K562 (cell line): Measurements from ENCODE around the gene SPOCD1. TPM values are rescaled to one million over a fixed set of nuclear protein-coding genes. Genes with fewer than 3 reads are reported as not detected.

Source experiments
- ATAC-seq: fragments of 200-7000 bp; cut with Tn5 transposase; 3 replicates; pipeline ENCODE4 v1.9.1; 2020; ENCODE audit warnings: moderate library complexity
- BruUV-seq: library from RNA; stranded (reverse); fragments of 400-500 nt; replicated peaks from 2 replicates; lab custom pipeline; 2021; lab: Mats Ljungman, UMichigan
- CTCF ChIA-PET: fragments of 300-600 bp; formaldehyde crosslinking; extraction: SDS; loops from one replicate; lab custom pipeline; 2021; ENCODE audit warnings: low intra/inter-chr PET ratio; lab: Yijun Ruan, JAX
- POLR2A ChIA-PET: fragments of 300-600, 350-650 bp; sonication (Branson Sonifier 250); formaldehyde crosslinking; extraction: SDS; loops from one replicate; lab custom pipeline; 2021; ENCODE audit warnings: antibody characterized with exemption, inconsistent platforms; lab: Yijun Ruan, JAX
- DNase-seq, 4 experiments: peaks; one replicate each; pipeline versions ENCODE4 v3.0.0 to v3.0.0-alpha.2; 2011 to 2018; ENCODE audit warnings: low spot score in 3 of 4, mixed read lengths in 3 of 4; ENCODE audit errors: extremely low read depth in 1 of 4
- FAIRE-seq: peaks from 2 replicates; lab custom pipeline; 2011; peaks lifted over from hg19 to GRCh38; lab: Jason Lieb, UNC
- H2AFZ ChIP-seq: 2 replicates; pipeline ENCODE4 v1.6.0; 2011; ENCODE audit warnings: low read depth, low read length, control low read depth, inconsistent platforms
- H3K27ac ChIP-seq: fragments of 200-600 bp; 3 replicates; pipeline ENCODE4 v1.8.0; 2011; ENCODE audit warnings: low read depth, mild to moderate bottlenecking, control low read depth, inconsistent platforms, low read length, moderate library complexity, mixed read lengths; ENCODE audit errors: extremely low read depth
- H3K27me3 ChIP-seq, 2 experiments: fragments of 300-600 bp in 1 of 2; 2 replicates in 1 of 2; 3 replicates in 1 of 2; pipeline versions ENCODE4 v1.6.0 to v1.8.0; 2011; ENCODE audit warnings: inconsistent platforms in 2 of 2, low read length in 2 of 2, mild to moderate bottlenecking in 1 of 2, mixed read lengths in 1 of 2, moderate library complexity in 1 of 2; ENCODE audit not compliant: control insufficient read depth in 2 of 2, insufficient read depth in 2 of 2
- H3K36me3 ChIP-seq: fragments of 300-600 bp; 3 replicates; pipeline ENCODE4 v1.8.0; 2011; ENCODE audit warnings: mild to moderate bottlenecking, low read length, inconsistent platforms; ENCODE audit not compliant: control insufficient read depth, insufficient read depth
- H3K4me1 ChIP-seq, 2 experiments: fragments of 200-600 bp in 1 of 2; replicated peaks in 1 of 2; 2 replicates in 1 of 2; 3 replicates in 1 of 2; pipeline versions ENCODE4 v1.5.1 to v1.8.0; 2011; ENCODE audit warnings: inconsistent platforms in 2 of 2, low read length in 2 of 2, mild to moderate bottlenecking in 1 of 2, mixed read lengths in 1 of 2, moderate library complexity in 1 of 2; ENCODE audit not compliant: control insufficient read depth in 2 of 2, insufficient read depth in 2 of 2
- H3K4me2 ChIP-seq: 2 replicates; pipeline ENCODE4 v1.6.1; 2011; ENCODE audit warnings: low read length, control low read depth, inconsistent platforms, mixed read lengths; ENCODE audit not compliant: insufficient read depth
- H3K4me3 ChIP-seq: fragments of 200-600 bp; sonication (generic), shearing (Covaris generic); 2 replicates; pipeline ENCODE4 v1.5.1; 2016; ENCODE audit warnings: control low read depth, inconsistent platforms
- H3K79me2 ChIP-seq: fragments of 200-600 bp; 3 replicates; pipeline ENCODE4 v1.8.0; 2011; ENCODE audit warnings: low read length, inconsistent platforms; ENCODE audit not compliant: control insufficient read depth, insufficient read depth
- H3K9ac ChIP-seq, 2 experiments: 2 replicates each; pipeline versions ENCODE4 v1.6.0 to v1.6.1; 2011; ENCODE audit warnings: low read depth in 2 of 2, low read length in 2 of 2, control low read depth in 1 of 2, inconsistent platforms in 1 of 2, mild to moderate bottlenecking in 1 of 2, mixed read lengths in 1 of 2; ENCODE audit not compliant: insufficient read depth in 1 of 2
- H3K9me1 ChIP-seq: one replicate; pipeline ENCODE4 v1.6.0; 2011; ENCODE audit warnings: inconsistent platforms, mild to moderate bottlenecking, low read length, moderate library complexity; ENCODE audit not compliant: control insufficient read depth, insufficient read depth
- H3K9me3 ChIP-seq: replicated peaks from 2 replicates; pipeline ENCODE4 v1.5.1; 2011; ENCODE audit warnings: low read depth, low read length, inconsistent platforms; ENCODE audit not compliant: control insufficient read depth, insufficient read depth
- H4K20me1 ChIP-seq: replicated peaks from 2 replicates; pipeline ENCODE4 v1.6.1; 2011; ENCODE audit warnings: low read length, inconsistent platforms, mixed read lengths; ENCODE audit not compliant: control insufficient read depth, insufficient read depth
- ARID3A ChIP-seq: IDR thresholded peaks from 2 replicates; pipeline ENCODE4 v1.6.1; 2012; ENCODE audit warnings: low read depth, low read length, improper control_type of control experiment, borderline replicate concordance
- HMG20A ChIP-seq: fragments of 450-650 bp; formaldehyde crosslinking; conservative IDR thresholded peaks from 2 replicates; pipeline ENCODE4 v1.4.0; 2020; ENCODE audit warnings: mild to moderate bottlenecking, mixed read lengths
- ILF3 ChIP-seq: fragments of 450-650 bp; IDR thresholded peaks from 2 replicates; pipeline ENCODE4 v1.6.1; 2018; ENCODE audit warnings: antibody characterized with exemption, mild to moderate bottlenecking, moderate library complexity, borderline replicate concordance
- MYBL2 ChIP-seq, 2 experiments: fragments of 450-650 bp in 1 of 2; sonication (generic) in 1 of 2; formaldehyde crosslinking in 1 of 2; IDR thresholded peaks; 2 replicates each; pipeline versions ENCODE4 v1.6.1 to v1.8.1; 2017 to 2022; ENCODE audit warnings: borderline replicate concordance in 1 of 2, inconsistent platforms in 1 of 2, low read depth in 1 of 2, mild to moderate bottlenecking in 1 of 2, missing genetic modification reagents in 1 of 2, moderate library complexity in 1 of 2
- PRDM10 ChIP-seq: fragments of 450-650 bp; IDR thresholded peaks from 2 replicates; pipeline ENCODE4 v1.6.1; 2018; ENCODE audit not compliant: partially characterized antibody
- STAT5A ChIP-seq: IDR thresholded peaks from 2 replicates; pipeline ENCODE4 v1.6.1; 2012; ENCODE audit warnings: low read length, inconsistent platforms, borderline replicate concordance
- SUPT5H ChIP-seq: fragments of 450-650 bp; IDR thresholded peaks from 2 replicates; pipeline ENCODE4 v1.6.1; 2016
- TCF7L2 ChIP-seq: fragments of 150-350 bp; IDR thresholded peaks from 2 replicates; pipeline ENCODE4 v1.6.1; 2016; ENCODE audit warnings: low read depth, mild to moderate bottlenecking, low read length, moderate library complexity
- TEAD1 ChIP-seq, 2 experiments: fragments of 450-650 bp in 1 of 2; sonication (generic) in 1 of 2; formaldehyde crosslinking; IDR thresholded peaks; 2 replicates each; pipeline versions ENCODE4 v1.4.0 to v1.8.0; 2020 to 2022; ENCODE audit warnings: mild to moderate bottlenecking in 2 of 2, missing genetic modification reagents in 1 of 2
- XRCC4 ChIP-seq: IDR thresholded peaks from one replicate; pipeline ENCODE4 v1.6.1; 2011; ENCODE audit not compliant: insufficient read depth, insufficient read length; ENCODE audit errors: extremely low read depth
- WGBS: fragments of 100-300 bp; shearing (Covaris generic); methylation state at CpG from one replicate; pipeline ENCODE4 v1.1.6; 2016; ENCODE audit warnings: low coverage, mixed read lengths; ENCODE audit not compliant: insufficient coverage; ENCODE audit errors: missing lambda C conversion rate; 5-methylcytosine and 5-hydroxymethylcytosine counted together
- in situ Hi-C: fragments of 300-500 bp; cut with MboI; formaldehyde crosslinking; loops from 4 replicates; pipeline ENCODE4 v1.15.0; 2018; ENCODE audit warnings: inconsistent platforms, mixed read lengths
- intact Hi-C: fragments of 100-400 bp; cut with micrococcal nuclease; formaldehyde crosslinking; loops from 2 replicates; pipeline ENCODE4 v1.14.2; 2022
- polyA plus RNA-seq, 8 experiments: library from polyadenylated mRNA; depleted of rRNA in 4 of 8; stranded (reverse) in 5 of 8; unstranded in 3 of 8; fragments of >200 nt; fragmentation: Nextera tagmentation in 2 of 8; fragmentation: Illumina TruSeq in 1 of 8; extraction: Ambion mirVana in 2 of 8; extraction: Trizol in 1 of 8; gene quantifications; 2 replicates each; pipeline versions ENCODE4 v1.2.1 to v1.2.3, GENCODE V29; 2011 to 2014; ENCODE audit warnings: inconsistent platforms in 1 of 8, missing spikeins in 1 of 8
- total RNA-seq, 7 experiments: library from RNA; depleted of rRNA in 6 of 7; stranded (reverse); fragments of >200 nt in 6 of 7; fragmentation: Illumina TruSeq in 2 of 7; extraction: Trizol in 2 of 7; gene quantifications; 2 replicates each; pipeline versions ENCODE4 v1.2.1 to v1.2.3, GENCODE V29; 2011 to 2021; ENCODE audit warnings: low replicate concordance in 1 of 7
- TF ChIP-seq, protein P1 (sequence below): fragments of 250-450 bp; sonication (Bioruptor Pico); IDR thresholded peaks from 2 replicates; pipeline ENCODE4 v1.8.0; 2022; ENCODE audit warnings: moderate library complexity, mild to moderate bottlenecking, inconsistent platforms
- TF ChIP-seq, protein P2 (sequence below), 2 experiments: fragments of 450-650 bp in 1 of 2; sonication (generic) in 1 of 2; formaldehyde crosslinking in 1 of 2; IDR thresholded peaks in 1 of 2; conservative IDR thresholded peaks in 1 of 2; 2 replicates each; pipeline versions ENCODE4 v1.6.1 to v1.8.1; 2016 to 2023; ENCODE audit warnings: mild to moderate bottlenecking in 2 of 2, moderate library complexity in 2 of 2, inconsistent platforms in 1 of 2, missing genetic modification reagents in 1 of 2

The SPOCD1 gene
- total and polyA plus RNA-seq, 9 of the 15 experiments (the other 6 are each of a cell fraction or from before 2014, with no cell fraction given): 0.03 to 0.71 (median 0.26) TPM; not detected in 1

- DNase-seq: no peak
- peak overlapping the region; percentile 28 for H2AFZ ChIP-seq
- no peak overlapping the region for H3K27ac ChIP-seq
- no peak overlapping the region for H3K4me3 ChIP-seq
- no peaks in the 10 kb centered on the region for H3K9me3 ChIP-seq
- no peaks in the 10 kb centered on the region for H3K9me1 ChIP-seq
- intact Hi-C loops (no loop called here), in situ Hi-C loops (no loop called here)
- peak; percentile 31; the same call in 2 of the 3 replicates for ATAC-seq
- WGBS: 37% methylated on average over 16 of the region's 16 CpGs
- no peak for FAIRE-seq
- H3K4me1 ChIP-seq: peaks cover 8 to 23% of the 10 kb centered on the region in 2 experiments
- no peaks in the 10 kb centered on the region for H3K79me2 ChIP-seq
- no peaks in the 10 kb centered on the region for H3K36me3 ChIP-seq
- H4K20me1 ChIP-seq: 0 out of 2 replicates have a peak, but pooled peaks cover 7% of the 10 kb centered on the region
- no TSS peak for BruUV-seq
- ChIA-PET POLR2A (interaction anchor here (0.6 to 1.7 kb wide), 9 partner anchors 11 to 626 kb away, joined by 3 to 7 read pairs (median 3); no protein-coding TSS in a partner anchor), CTCF (no interaction called here)
- peak overlapping the region in 1 of 2 experiments; percentile 58; a peak in 1 of 4 replicates for H3K9ac ChIP-seq
- H3K4me2 ChIP-seq: no peak overlapping the region
- peaks cover 22 to 44% of the 10 kb centered on the region in 2 experiments; a peak in 4 of 5 replicates for H3K27me3 ChIP-seq
- TF ChIP-seq, protein P1, sequence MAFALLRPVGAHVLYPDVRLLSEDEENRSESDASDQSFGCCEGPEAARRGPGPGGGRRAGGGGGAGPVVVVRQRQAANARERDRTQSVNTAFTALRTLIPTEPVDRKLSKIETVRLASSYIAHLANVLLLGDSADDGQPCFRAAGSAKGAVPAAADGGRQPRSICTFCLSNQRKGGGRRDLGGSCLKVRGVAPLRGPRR (CRISPR knock-in tag): no peak
- TF ChIP-seq ARID3A: no peak
- TF ChIP-seq ILF3: no peak
- TF ChIP-seq XRCC4: no peak
- no peak for TF ChIP-seq SUPT5H
- TF ChIP-seq MYBL2 (IDR thresholded peaks at IDR 0.05; ENCODE audit: low read depth): no peak
- TF ChIP-seq MYBL2 (CRISPR knock-in tag; IDR thresholded peaks at IDR 0.05; ENCODE audit: borderline replicate concordance): no peak
- TF ChIP-seq, protein P2, sequence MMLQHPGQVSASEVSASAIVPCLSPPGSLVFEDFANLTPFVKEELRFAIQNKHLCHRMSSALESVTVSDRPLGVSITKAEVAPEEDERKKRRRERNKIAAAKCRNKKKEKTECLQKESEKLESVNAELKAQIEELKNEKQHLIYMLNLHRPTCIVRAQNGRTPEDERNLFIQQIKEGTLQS (IDR thresholded peaks at IDR 0.05): peak; percentile 68
- TF ChIP-seq, protein P2 (CRISPR knock-in tag; conservative IDR thresholded peaks at IDR 0.05): no peak
- TF ChIP-seq STAT5A: no peak
- TF ChIP-seq TCF7L2: no peak
- TF ChIP-seq HMG20A (CRISPR knock-in tag): no peak
- TF ChIP-seq TEAD1 (CRISPR knock-in tag; IDR thresholded peaks at IDR 0.05): no peak
- TF ChIP-seq PRDM10: peak; percentile 35
These were observed 15.7 kb downstream of the SPOCD1 start for GRCh38 chr1:31799895-31800673.
